IMR-90 (cell line): ENCODE measurements around the gene CSNK2A3. TPM values are rescaled to one million over a fixed set of nuclear protein-coding genes. Genes with fewer than 3 reads are reported as not detected.

Experiments
- ATAC-seq: fragments of 200-7000 bp; cut with Tn5 transposase; 2 replicates; pipeline ENCODE4 v1.9.1; 2020; ENCODE audit warnings: low read depth, mild to moderate bottlenecking, moderate library complexity
- BruUV-seq: library from RNA; stranded (reverse); fragments of 400-500 nt; replicated peaks from 2 replicates; lab custom pipeline; 2021; lab: Mats Ljungman, UMichigan
- CTCF ChIA-PET: fragments of 300-600 bp; formaldehyde crosslinking; extraction: SDS; loops from one replicate; lab custom pipeline; 2021; ENCODE audit warnings: antibody characterized with exemption; lab: Yijun Ruan, JAX
- POLR2A ChIA-PET: fragments of 300-600 bp; sonication (Branson Sonifier 250); formaldehyde crosslinking; loops from one replicate; lab custom pipeline; 2022; ENCODE audit warnings: antibody characterized with exemption; ENCODE audit not compliant: unreplicated experiment; lab: Charles Lee
- DNase-seq: peaks from one replicate; pipeline ENCODE4 v3.0.0; 2013
- H2AFZ ChIP-seq: replicated peaks from 2 replicates; pipeline ENCODE3; 2013; ENCODE audit warnings: low read length, mild to moderate bottlenecking; ENCODE audit not compliant: poor library complexity
- H2AK5ac ChIP-seq: 2 replicates; pipeline ENCODE4 v1.6.1; 2013; ENCODE audit warnings: low read depth, low read length, inconsistent platforms
- H2AK9ac ChIP-seq: replicated peaks from 2 replicates; pipeline ENCODE3; 2013; ENCODE audit warnings: mild to moderate bottlenecking, low read depth, low read length, moderate library complexity; ENCODE audit not compliant: poor library complexity
- H2BK120ac ChIP-seq: 2 replicates; pipeline ENCODE4 v1.6.1; 2013; ENCODE audit warnings: low read depth, low read length, inconsistent platforms
- H2BK15ac ChIP-seq: 3 replicates; pipeline ENCODE4 v1.6.1; 2013; ENCODE audit warnings: low read depth, low read length, inconsistent platforms
- H2BK20ac ChIP-seq: 2 replicates; pipeline ENCODE4 v1.6.1; 2013; ENCODE audit warnings: low read depth, mild to moderate bottlenecking, inconsistent platforms, low read length, moderate library complexity
- H2BK5ac ChIP-seq: 2 replicates; pipeline ENCODE4 v1.6.1; 2013; ENCODE audit warnings: mild to moderate bottlenecking, low read depth, low read length, inconsistent platforms; ENCODE audit not compliant: poor library complexity, severe bottlenecking
- H3K14ac ChIP-seq: replicated peaks from 2 replicates; pipeline ENCODE4 v1.6.1; 2013; ENCODE audit warnings: low read depth, low read length, inconsistent platforms
- H3K18ac ChIP-seq: 2 replicates; pipeline ENCODE4 v1.6.1; 2013; ENCODE audit warnings: low read depth, low read length, control low read depth
- H3K23ac ChIP-seq: 2 replicates; pipeline ENCODE4 v1.6.1; 2013; ENCODE audit warnings: low read depth, low read length, inconsistent platforms
- H3K27ac ChIP-seq: 2 replicates; pipeline ENCODE4 v1.5.1; 2013; ENCODE audit warnings: mild to moderate bottlenecking, control low read depth, low read length; ENCODE audit not compliant: insufficient read depth
- H3K27me3 ChIP-seq: 2 replicates; pipeline ENCODE4 v1.6.1; 2013; ENCODE audit warnings: low read length; ENCODE audit not compliant: control insufficient read depth, insufficient read depth
- H3K36me3 ChIP-seq: 2 replicates; pipeline ENCODE4 v1.6.1; 2013; ENCODE audit warnings: low read length, mixed read lengths; ENCODE audit not compliant: control insufficient read depth, insufficient read depth
- H3K4ac ChIP-seq: 2 replicates; pipeline ENCODE4 v1.6.1; 2013; ENCODE audit warnings: low read depth, low read length, inconsistent platforms
- H3K4me1 ChIP-seq: 2 replicates; pipeline ENCODE4 v1.6.1; 2013; ENCODE audit warnings: low read length, mixed read lengths; ENCODE audit not compliant: control insufficient read depth, insufficient read depth
- H3K4me2 ChIP-seq: 2 replicates; pipeline ENCODE4 v1.6.1; 2013; ENCODE audit warnings: low read depth, mild to moderate bottlenecking, control low read depth, low read length, moderate library complexity
- H3K4me3 ChIP-seq: 2 replicates; pipeline ENCODE4 v1.5.1; 2013; ENCODE audit warnings: low read depth, mild to moderate bottlenecking, control low read depth, low read length, moderate library complexity; ENCODE audit not compliant: insufficient read depth
- H3K56ac ChIP-seq: 2 replicates; pipeline ENCODE4 v1.6.1; 2013; ENCODE audit warnings: low read length, inconsistent platforms; ENCODE audit not compliant: insufficient read depth; ENCODE audit errors: extremely low read depth
- H3K79me1 ChIP-seq, 2 experiments: 2 replicates each; pipeline ENCODE4 v1.6.1; 2013; ENCODE audit warnings: low read length in 2 of 2, inconsistent platforms in 1 of 2, low read depth in 1 of 2
- H3K9ac ChIP-seq: 2 replicates; pipeline ENCODE4 v1.6.1; 2013; ENCODE audit warnings: low read depth, low read length, control low read depth
- H3K9me1 ChIP-seq: 2 replicates; pipeline ENCODE4 v1.6.1; 2013; ENCODE audit warnings: low read length, inconsistent platforms; ENCODE audit not compliant: insufficient read depth
- H3K9me3 ChIP-seq: 2 replicates; pipeline ENCODE4 v1.6.1; 2013; ENCODE audit warnings: low read length; ENCODE audit not compliant: control insufficient read depth, insufficient read depth
- H4K20me1 ChIP-seq: 2 replicates; pipeline ENCODE4 v1.6.1; 2013; ENCODE audit warnings: low read length, inconsistent platforms; ENCODE audit not compliant: insufficient read depth
- H4K5ac ChIP-seq: 2 replicates; pipeline ENCODE4 v1.6.1; 2013; ENCODE audit warnings: mild to moderate bottlenecking, low read depth, low read length, control low read depth
- H4K8ac ChIP-seq, 2 experiments: 2 replicates each; pipeline ENCODE4 v1.6.1; 2013; ENCODE audit warnings: low read depth in 2 of 2, low read length in 2 of 2, control low read depth in 1 of 2, inconsistent platforms in 1 of 2
- H4K91ac ChIP-seq: 2 replicates; pipeline ENCODE4 v1.6.1; 2013; ENCODE audit warnings: low read depth, low read length, inconsistent platforms; ENCODE audit not compliant: insufficient read depth
- BHLHE40 ChIP-seq: fragments of 150-350 bp; IDR thresholded peaks from 2 replicates; pipeline ENCODE4 v1.6.1; 2016; ENCODE audit warnings: mild to moderate bottlenecking, low read depth, low read length
- CEBPB ChIP-seq: IDR thresholded peaks from 2 replicates; pipeline ENCODE4 v1.6.1; 2012; ENCODE audit warnings: low read depth, low read length, improper control_type of control experiment
- CHD1 ChIP-seq: IDR thresholded peaks from 2 replicates; pipeline ENCODE4 v1.6.1; 2012; ENCODE audit warnings: low read depth, low read length, improper control_type of control experiment
- CTCF ChIP-seq: conservative IDR thresholded peaks from 2 replicates; pipeline ENCODE4 v1.5.1; 2012; ENCODE audit warnings: mild to moderate bottlenecking, low read depth, low read length, improper control_type of control experiment
- ELK1 ChIP-seq: fragments of 150-350 bp; IDR thresholded peaks from 2 replicates; pipeline ENCODE4 v1.6.1; 2016; ENCODE audit warnings: low read depth, mild to moderate bottlenecking, low read length, moderate library complexity, borderline replicate concordance
- FOS ChIP-seq: fragments of 150-350 bp; IDR thresholded peaks from 2 replicates; pipeline ENCODE4 v1.6.1; 2016; ENCODE audit warnings: low read depth, low read length
- MAFK ChIP-seq: IDR thresholded peaks from 2 replicates; pipeline ENCODE4 v1.6.1; 2012; ENCODE audit warnings: low read depth, low read length, improper control_type of control experiment
- MAZ ChIP-seq: IDR thresholded peaks from 2 replicates; pipeline ENCODE4 v1.6.1; 2012; ENCODE audit warnings: low read depth, mild to moderate bottlenecking, low read length, improper control_type of control experiment, moderate library complexity, borderline replicate concordance
- MXI1 ChIP-seq: IDR thresholded peaks from 2 replicates; pipeline ENCODE4 v1.6.1; 2012; ENCODE audit warnings: low read depth, mild to moderate bottlenecking, low read length, moderate library complexity, borderline replicate concordance
- NFE2L2 ChIP-seq: fragments of 150-350 bp; IDR thresholded peaks from 2 replicates; pipeline ENCODE4 v1.6.1; 2016; ENCODE audit warnings: low read depth, mild to moderate bottlenecking, low read length
- POLR2A ChIP-seq: IDR thresholded peaks from 2 replicates; pipeline ENCODE4 v1.6.1; 2012; ENCODE audit warnings: mild to moderate bottlenecking, low read depth, low read length
- RAD21 ChIP-seq: IDR thresholded peaks from 2 replicates; pipeline ENCODE4 v1.6.1; 2012; ENCODE audit warnings: low read length, improper control_type of control experiment
- RCOR1 ChIP-seq: IDR thresholded peaks from 2 replicates; pipeline ENCODE4 v1.6.1; 2012; ENCODE audit warnings: mild to moderate bottlenecking, low read length, improper control_type of control experiment; ENCODE audit not compliant: insufficient replicate concordance
- RFX5 ChIP-seq: IDR thresholded peaks from 2 replicates; pipeline ENCODE4 v1.8.0; 2012; ENCODE audit warnings: low read depth, mild to moderate bottlenecking, low read length, moderate library complexity
- SMC3 ChIP-seq: fragments of 150-350 bp; IDR thresholded peaks from 2 replicates; pipeline ENCODE4 v1.6.1; 2016; ENCODE audit warnings: low read depth, mild to moderate bottlenecking, antibody characterized with exemption, low read length, moderate library complexity
- USF2 ChIP-seq: fragments of 150-350 bp; IDR thresholded peaks from 2 replicates; pipeline ENCODE4 v1.6.1; 2017; ENCODE audit warnings: mild to moderate bottlenecking, antibody characterized with exemption, low read length, low read depth
- WGBS, 2 experiments: methylation state at CpG; one replicate each; pipeline versions ENCODE4 v1.1.5 to v1.1.7; 2013; ENCODE audit warnings: missing lambda C conversion rate in 2 of 2; ENCODE audit not compliant: insufficient read length in 1 of 2; ENCODE audit errors: extremely low coverage in 2 of 2; 5-methylcytosine and 5-hydroxymethylcytosine counted together
- dilution Hi-C: fragments of 300-500 bp; cut with HindIII; formaldehyde crosslinking; loops from one replicate; pipeline ENCODE4 v1.14.3; 2018; ENCODE audit warnings: low sequenced_read_pairs; ENCODE audit not compliant: unreplicated experiment
- in situ Hi-C: fragments of 300-500 bp; cut with MboI; formaldehyde crosslinking; loops from 3 replicates; pipeline ENCODE4 v1.14.3; 2019; ENCODE audit warnings: low sequenced_read_pairs, inconsistent platforms, mixed read lengths
- intact Hi-C: fragments of 100-400 bp; cut with micrococcal nuclease; formaldehyde crosslinking; loops from 2 replicates; pipeline ENCODE4 v1.10.0; 2022
- polyA plus RNA-seq, 3 experiments: library from polyadenylated mRNA; depleted of rRNA; stranded (reverse); fragments of >200 nt; gene quantifications; 2 replicates each; pipeline ENCODE4 v1.2.3, GENCODE V29; 2012; ENCODE audit warnings: low replicate concordance in 1 of 3
- total RNA-seq: library from RNA; depleted of rRNA; stranded (reverse); fragments of >200 nt; gene quantifications from 2 replicates; pipeline ENCODE4 v1.2.3, GENCODE V29; 2012

CSNK2A3 gene
- total and polyA plus RNA-seq, 2 of the 4 experiments (the other 2 are of a cell fraction) = 1.2 to 3.2 TPM

GRCh38 chr11:11380883-11381282 lies 27.8 kb upstream of the CSNK2A3 start:
- Histone ChIP-seq H3K14ac (no peak overlapping the region), H3K9me1 (no peaks in the 10 kb centered on the region), H3K9ac (no peak overlapping the region), H4K5ac (no peak overlapping the region), H3K27ac (no peak overlapping the region), H3K79me1 (no peaks in the 10 kb centered on the region; a peak in 1 of 4 replicates), H2BK5ac (no peak overlapping the region), H3K23ac (no peak overlapping the region), H2BK15ac (no peak overlapping the region), H3K4me2 (no peak overlapping the region), H2AFZ (no peak overlapping the region), H3K56ac (no peak overlapping the region), H2BK120ac (no peak overlapping the region), H2BK20ac (no peak overlapping the region), H3K4me1 (no peaks in the 10 kb centered on the region), H3K9me3 (no peaks in the 10 kb centered on the region), H3K27me3 (no peaks in the 10 kb centered on the region; the same call in 1 of the 2 replicates), H3K36me3 (no peaks in the 10 kb centered on the region), H4K91ac (no peak overlapping the region), H4K20me1 (no peaks in the 10 kb centered on the region), H3K18ac (no peak overlapping the region), H4K8ac (no peak overlapping the region), H3K4ac (no peak overlapping the region), H2AK5ac (no peak overlapping the region), H2AK9ac (no peak overlapping the region), H3K4me3 (no peak overlapping the region)
- ATAC-seq = no peak
- TF ChIP-seq NFE2L2 (no peak), RAD21 (no peak), RFX5 (no peak), CTCF (no peak), BHLHE40 (no peak), CEBPB (no peak), POLR2A (no peak), FOS (no peak), MXI1 (no peak), SMC3 (no peak), MAZ (no peak), USF2 (no peak), CHD1 (no peak), RCOR1 (no peak), MAFK (no peak), ELK1 (no peak)
- ChIA-PET CTCF (no interaction called here), POLR2A (no interaction called here)
- BruUV-seq = no TSS peak
- dilution Hi-C loops = no loop called here
- in situ Hi-C loops = no loop called here
- 53% methylated on average over 2 of the region's 3 CpGs; no CpG with 5 or more reads in 1 of the 2 experiments for WGBS, 2 experiments
- DNase-seq = no peak
- intact Hi-C loops = no loop called here
